GM12874 (cell line): Measurements from ENCODE around the gene ATRN.

Source experiments
- TF ChIP-seq, protein P1 (sequence below): IDR thresholded peaks from 2 replicates; pipeline ENCODE4 v1.5.1; 2011; ENCODE audit warnings: low read depth, mild to moderate bottlenecking, control low read depth, low read length, moderate library complexity; ENCODE audit not compliant: insufficient read depth

The ATRN gene

GRCh38 chr20:3628502-3629314 lies 157.9 kb downstream of the ATRN start:
- TF ChIP-seq, protein P1, sequence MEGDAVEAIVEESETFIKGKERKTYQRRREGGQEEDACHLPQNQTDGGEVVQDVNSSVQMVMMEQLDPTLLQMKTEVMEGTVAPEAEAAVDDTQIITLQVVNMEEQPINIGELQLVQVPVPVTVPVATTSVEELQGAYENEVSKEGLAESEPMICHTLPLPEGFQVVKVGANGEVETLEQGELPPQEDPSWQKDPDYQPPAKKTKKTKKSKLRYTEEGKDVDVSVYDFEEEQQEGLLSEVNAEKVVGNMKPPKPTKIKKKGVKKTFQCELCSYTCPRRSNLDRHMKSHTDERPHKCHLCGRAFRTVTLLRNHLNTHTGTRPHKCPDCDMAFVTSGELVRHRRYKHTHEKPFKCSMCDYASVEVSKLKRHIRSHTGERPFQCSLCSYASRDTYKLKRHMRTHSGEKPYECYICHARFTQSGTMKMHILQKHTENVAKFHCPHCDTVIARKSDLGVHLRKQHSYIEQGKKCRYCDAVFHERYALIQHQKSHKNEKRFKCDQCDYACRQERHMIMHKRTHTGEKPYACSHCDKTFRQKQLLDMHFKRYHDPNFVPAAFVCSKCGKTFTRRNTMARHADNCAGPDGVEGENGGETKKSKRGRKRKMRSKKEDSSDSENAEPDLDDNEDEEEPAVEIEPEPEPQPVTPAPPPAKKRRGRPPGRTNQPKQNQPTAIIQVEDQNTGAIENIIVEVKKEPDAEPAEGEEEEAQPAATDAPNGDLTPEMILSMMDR, result no peak

DNA sequence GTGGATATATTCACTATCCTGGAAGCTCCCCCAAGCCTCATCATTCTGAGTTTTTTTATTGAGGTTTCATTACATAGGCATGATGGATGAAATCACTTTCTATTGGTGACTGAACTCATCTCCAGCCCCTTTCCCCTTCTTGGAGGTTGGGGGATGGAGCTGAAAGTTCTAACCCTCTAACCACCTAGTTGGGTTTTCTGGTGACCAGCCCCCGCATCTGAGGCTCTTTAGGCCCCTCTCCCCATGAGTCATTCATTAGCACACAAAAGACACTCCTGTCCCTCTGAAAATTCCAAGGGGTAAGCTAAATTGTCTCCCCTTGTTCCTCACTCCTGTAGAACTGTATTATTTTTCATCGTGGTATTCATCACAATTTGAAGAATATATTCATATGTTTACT lies 159.1 kb downstream of the ATRN start:
- TF ChIP-seq, protein P1, result no peak

GRCh38 chr20:3630429-3630828 lies 159.6 kb downstream of the ATRN start:
- TF ChIP-seq, protein P1, result no peak

DNA sequence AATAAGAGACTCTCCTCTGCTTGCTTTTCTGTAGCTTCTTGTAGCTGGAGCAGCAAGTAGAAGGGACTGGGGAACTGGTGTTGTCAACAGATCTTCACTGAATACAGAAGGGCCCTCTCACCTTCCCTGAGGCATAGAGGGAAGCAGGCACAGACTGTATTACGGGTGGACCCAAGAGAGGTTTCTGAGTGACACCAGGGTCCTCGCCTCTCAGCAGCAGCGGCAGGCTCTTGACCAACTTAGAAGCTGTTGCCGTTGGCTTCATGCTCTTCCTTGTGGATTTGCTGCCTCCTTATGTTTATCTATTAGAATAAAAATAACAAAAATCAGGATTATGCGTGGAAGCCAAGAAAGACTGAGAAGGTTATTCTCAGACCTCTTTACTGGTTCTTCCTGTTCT lies 160.7 kb downstream of the ATRN start:
- TF ChIP-seq, protein P1, result no peak

DNA sequence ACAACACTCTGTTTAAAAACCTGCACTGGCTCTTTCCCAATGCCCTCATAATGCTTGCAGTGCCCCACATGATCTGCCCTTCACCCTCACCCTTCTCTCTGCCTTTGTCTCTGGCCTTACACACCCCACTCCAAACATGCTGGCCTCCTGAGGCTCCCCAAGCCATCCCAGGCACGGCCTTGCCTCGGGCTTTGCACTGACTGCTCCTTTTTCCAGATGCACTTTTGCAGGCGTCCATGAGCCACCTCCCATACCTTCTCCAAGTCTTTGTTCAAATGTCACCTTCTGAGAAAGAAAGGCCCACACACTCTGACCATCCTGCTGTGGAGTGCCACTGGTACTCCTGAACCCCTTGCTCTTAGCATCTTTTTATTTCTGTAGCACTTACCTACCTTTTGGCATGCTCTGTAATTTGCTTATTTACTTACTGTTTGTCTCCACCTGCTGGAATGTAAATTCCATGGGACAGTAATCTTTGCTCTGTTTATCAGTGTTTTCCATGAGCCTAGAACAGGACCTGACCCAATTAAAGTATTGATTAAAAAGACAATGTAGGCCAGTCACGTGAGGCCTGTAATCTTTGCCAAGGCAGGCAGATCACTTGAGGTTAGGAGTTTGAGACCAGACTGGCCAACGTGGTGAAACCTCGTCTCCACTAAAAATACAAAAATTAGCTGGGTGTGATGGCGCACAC lies 161.6 kb downstream of the ATRN start:
- TF ChIP-seq, protein P1, result no peak

DNA sequence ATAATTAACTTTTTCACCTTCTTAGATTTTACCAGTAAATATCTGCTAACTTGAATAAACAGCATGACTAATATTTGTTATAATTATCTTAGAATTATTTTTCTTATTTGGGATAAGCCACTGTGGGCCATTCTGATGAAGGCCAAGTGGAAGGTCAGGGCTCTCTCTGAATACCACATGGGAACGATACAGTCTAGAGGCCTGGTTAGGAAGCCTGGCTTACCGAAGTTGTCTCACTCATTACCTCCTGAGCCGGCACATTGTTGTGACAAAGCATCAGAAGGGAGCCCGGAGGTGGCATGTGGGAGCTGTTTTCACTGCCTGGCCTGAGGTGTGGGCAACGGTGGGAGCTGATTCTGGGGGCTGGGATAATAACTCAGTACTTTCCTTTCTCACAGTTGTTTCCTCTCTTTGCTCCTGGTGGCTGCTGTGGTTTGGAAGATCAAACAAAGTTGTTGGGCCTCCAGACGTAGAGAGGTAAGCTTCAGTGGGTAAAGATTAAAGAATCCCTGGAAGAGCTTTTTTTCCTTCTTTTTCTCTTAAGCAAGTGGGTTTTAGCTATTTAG lies 163.2 kb downstream of the ATRN start:
- TF ChIP-seq, protein P1, result no peak

GRCh38 chr20:3635346-3635745 lies 164.5 kb downstream of the ATRN start:
- TF ChIP-seq, protein P1, result no peak
